ENCODE measurements around the gene MBD5.

The MBD5 gene

GRCh38 chr2:148554459-148555247, 533.8 kb downstream of the MBD5 start:
- DNase-seq = no peak

- DNase-seq = no peak
Observed at GRCh38 chr2:148555622-148556294, 534.9 kb downstream of the MBD5 start.

GRCh38 chr2:148557844-148558436, 537.0 kb downstream of the MBD5 start:
- no peak for DNase-seq

- no peak for DNase-seq
Observed at GRCh38 chr2:148560496-148560895, 539.6 kb downstream of the MBD5 start.

GRCh38 chr2:148561389-148561788, 540.5 kb downstream of the MBD5 start:
- DNase-seq = no peak

GRCh38 chr2:148565272-148565894, 544.5 kb downstream of the MBD5 start:
- no peak for DNase-seq
